HT1080 (cell line): ENCODE measurements around the gene OSBPL3. TPM values are rescaled to one million over a fixed set of nuclear protein-coding genes. Genes with fewer than 3 reads are reported as not detected.

Experiments used
- DNase-seq: peaks from one replicate; pipeline ENCODE4 v3.0.0-alpha.2; 2015; ENCODE audit warnings: low read depth
- total RNA-seq: library from RNA; depleted of rRNA; stranded (reverse); fragments of >200 nt; shearing (Covaris generic); gene quantifications from 2 replicates; pipeline ENCODE4 v1.2.3, GENCODE V29; 2014

OSBPL3 gene
- total RNA-seq, 1 experiment from 2014 or later = 30.7 TPM

DNA sequence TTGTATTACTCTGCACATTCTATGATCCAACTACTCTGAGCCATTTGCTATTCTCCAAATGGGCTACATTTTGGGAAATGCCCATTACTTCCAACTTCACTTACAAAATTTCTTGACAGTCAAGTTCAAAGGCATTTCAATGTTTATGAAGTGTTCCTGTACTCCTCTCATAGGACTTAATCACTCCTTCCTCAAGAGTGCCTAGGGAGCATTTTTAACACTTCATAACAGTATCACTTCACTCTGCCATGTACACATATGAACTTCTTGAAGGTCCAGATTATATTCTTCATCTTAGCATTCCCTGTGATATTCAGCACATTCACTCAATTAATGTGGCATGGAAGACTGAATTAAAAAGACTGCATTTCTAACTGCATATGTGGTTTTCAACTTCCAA lies 21.6 kb downstream of the OSBPL3 start:
- no peak for DNase-seq

DNA sequence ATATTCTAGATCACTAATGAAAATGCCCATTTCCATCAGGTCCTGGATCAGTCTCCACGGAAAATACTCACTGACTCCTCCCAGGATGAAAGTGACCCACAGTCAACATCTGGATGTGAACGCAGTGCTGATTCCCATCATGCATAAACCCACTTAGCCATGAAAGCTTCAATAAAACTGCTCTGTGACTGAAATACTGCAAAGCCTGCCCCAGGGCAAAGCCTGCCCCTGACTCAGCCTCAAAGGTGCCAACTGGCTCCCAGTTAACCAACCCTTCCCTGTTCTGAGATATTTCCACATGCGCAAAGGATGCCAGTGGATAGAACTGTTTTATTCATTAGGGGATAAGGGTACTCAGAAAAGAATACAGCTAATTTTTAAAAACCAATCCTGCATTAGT lies 24.0 kb downstream of the OSBPL3 start:
- no peak for DNase-seq

DNA sequence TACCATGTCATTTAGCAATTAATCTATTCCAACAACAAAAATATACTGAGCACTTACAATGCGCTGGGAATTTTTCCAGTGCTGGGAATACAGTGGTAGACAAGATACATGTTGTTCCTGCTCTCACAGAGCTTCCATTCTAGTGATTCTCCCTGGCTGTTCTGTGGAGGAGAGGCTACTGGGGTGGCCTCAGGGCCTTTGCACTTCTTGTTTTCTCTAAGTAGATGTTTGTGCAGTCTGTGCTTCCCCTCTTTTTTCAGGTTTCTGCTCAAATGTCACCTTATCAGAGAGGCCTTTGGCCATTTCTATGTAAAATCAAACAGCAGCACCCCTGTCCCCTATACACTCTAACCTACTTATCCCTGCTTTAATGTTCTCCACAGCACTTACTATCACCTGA lies 24.7 kb downstream of the OSBPL3 start:
- no peak for DNase-seq

DNA sequence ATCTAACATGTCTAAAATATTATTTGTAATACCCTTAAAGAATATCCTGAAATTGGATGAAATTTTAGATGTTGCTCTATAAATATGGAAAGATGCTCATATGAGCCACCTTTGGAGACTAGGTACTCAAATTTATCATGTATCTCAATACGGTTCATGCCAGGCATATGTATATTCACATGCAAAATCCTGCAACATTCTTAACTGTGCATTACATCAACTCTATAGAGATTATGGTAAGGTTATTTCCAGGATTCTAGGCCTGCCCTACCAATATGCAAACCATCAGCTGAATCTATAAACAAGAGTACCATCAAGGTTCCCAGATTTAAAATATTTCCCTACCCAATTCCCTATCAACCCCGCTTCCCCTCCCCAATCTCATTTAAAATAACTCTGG lies 27.5 kb downstream of the OSBPL3 start:
- no peak for DNase-seq

DNA sequence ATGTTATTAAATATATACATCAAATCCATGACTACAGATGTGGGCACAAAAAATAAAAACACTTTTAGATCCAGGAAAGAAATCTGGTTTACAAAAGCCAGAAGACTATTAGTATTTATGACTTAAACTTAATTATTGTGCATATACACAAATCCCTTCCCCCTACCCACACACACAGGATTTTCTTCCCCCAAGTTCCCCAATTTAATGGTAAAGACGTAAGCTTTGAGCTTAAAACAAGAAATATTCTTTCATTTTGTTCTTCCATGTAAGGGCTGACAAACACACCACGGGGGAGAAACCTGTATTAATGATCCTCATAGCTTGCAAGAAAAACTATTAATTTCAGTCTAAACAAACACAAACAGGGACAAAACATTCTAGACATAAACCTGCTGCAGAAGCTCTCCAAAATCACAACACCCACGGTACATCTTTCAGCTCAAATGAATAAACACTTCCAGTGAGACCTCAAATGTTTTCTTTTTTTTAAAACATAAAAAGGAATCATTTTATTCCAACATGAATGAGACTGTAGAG lies 28.5 kb downstream of the OSBPL3 start:
- DNase-seq = no peak

DNA sequence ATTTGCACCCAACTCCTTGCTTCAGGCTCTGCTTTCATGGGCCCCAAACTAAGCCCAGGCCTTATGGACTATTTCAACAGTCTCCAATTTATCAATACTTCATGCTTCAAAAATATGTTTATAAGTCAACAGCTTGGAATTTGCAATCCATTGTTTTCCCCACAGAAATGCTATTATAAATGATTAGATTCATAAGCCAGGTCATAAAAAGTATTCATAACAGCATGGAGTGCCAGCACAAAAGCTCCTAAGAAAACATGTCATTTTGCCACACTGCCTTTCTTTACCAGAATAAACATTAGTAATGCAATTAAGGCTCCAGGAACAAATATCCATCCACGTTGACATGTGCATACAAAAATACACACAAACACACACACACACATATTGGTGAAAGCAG lies 30.1 kb downstream of the OSBPL3 start:
- DNase-seq = no peak

DNA sequence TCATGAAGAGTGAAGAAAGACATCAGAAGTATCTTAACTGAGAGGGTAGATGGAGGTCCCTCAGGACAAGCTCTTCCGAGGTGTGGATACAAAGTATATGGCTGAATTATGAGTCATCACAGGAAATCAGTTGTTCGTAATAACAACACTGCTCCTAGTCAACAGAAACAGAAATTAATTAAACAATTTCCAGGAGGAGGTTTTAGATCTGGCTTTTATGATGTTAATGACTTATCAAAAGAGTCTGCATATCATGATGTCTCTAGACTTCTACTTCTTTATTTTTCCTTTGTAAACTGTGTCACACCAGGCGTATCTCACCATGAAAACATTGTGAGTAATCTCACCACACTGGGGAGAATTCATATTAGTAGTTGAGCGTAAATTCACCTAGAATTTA lies 31.2 kb downstream of the OSBPL3 start:
- peak; percentile 47 for DNase-seq

DNA sequence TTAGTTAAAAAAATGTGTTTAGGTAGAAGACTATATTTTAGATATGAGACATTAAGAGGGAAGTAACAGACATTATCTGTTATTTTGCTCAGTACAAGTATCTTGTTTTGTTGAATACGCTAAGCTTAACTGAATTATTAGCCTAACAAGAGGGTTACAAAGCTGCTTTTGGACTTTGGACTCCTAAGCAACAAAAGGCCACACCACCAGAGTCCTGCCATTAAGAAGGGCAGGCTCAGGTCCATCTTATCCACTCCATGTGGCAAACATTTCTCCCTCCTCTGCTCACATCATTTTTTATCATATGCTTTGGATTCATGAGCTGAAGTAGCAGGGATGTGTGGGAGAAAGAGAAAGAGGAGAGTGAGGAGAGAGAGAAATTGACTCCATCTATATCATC lies 33.5 kb downstream of the OSBPL3 start:
- no peak for DNase-seq

DNA sequence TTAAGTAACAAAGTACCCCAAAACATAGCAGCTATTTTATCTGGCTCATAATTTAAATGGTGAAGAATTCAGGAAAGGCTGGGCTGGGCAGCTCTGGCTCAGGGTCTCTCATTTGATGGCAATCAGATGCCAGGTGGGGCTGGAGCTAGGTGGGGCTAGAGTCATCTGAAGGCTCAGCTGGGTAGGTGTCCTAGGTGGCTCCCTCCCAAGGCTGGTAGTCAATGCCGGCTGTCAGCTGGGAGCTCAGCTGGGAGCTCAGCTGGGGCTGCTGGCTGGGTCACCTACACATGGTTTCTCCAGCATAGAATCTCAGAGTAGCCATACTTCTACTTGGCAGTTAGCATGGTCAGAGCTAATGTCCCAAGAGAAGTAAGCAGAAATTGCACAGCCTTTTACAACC lies 34.1 kb downstream of the OSBPL3 start:
- DNase-seq = no peak

DNA sequence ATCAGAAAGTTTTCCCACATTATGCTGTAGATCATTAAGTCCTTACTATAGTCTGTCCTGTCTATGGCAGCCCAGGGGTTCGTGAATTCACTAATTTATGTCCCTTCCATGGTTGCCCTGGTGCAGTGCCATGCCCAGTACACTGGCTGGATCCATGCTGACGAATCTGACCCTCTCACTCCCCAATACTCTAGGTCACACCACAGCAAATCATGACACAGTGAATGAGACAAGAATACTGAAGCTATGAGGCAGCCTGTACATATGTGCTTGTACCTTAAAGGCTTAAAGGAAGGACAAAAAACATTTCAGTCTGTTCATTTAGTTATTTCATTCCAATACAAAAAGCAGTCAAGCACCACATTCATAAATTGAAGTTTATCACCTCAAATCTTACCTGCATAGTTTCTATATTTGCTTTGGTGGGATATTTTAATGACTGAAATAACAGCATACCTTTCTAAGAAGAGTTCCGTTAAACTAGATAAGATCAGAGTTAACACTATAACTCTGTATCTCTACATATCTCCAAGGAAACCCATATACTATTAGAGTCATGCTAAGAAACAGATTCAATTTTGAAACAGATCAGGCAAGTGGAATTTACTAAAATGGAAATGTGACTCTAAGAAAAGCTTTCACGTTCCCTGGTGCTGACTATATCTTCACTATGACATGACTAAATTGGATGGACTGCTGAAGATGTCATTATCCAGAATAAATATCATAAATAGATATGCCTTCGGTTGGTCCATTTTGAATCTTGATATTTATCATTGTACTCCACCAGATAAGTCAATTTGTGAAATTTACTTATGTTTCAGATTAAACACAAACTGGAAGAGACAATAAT lies 36.7 kb downstream of the OSBPL3 start:
- DNase-seq = no peak

DNA sequence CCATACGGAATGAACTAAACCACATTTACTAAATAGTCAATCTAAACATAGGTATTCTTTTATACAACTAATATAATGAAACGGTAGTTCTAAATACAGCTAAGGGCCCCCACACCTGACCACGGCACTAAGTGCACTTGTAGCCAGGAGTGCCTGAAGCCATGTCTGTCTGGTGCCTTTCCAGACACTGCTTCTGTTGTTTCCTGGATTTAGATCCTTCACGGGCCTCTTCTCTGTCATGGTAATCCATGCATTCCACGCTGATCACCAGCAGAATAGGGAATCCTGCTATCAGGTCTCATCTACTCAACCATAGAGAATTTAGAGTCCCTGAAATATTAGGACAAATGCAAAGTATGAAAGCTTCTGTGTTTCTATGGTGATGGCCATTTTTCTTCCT lies 37.8 kb downstream of the OSBPL3 start:
- no peak for DNase-seq

DNA sequence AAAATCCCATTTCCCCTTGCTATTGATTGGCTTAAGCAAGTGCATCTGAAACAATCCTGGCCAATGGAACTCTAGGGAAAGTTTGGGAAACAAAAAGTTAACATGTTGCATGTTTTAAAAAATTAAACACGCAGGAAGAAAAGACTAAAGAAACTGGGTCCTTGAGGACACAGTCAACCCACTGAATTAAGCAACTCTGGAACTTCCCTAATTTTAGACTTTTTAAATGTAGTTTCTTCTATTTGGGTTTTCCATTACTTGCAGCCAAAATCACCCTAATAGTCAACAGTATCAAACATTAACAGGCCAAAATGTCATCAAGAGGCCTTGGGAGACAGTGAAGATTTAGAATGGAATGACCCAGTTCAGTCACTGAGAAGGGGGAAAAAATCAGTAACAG lies 40.6 kb downstream of the OSBPL3 start:
- DNase-seq = no peak

DNA sequence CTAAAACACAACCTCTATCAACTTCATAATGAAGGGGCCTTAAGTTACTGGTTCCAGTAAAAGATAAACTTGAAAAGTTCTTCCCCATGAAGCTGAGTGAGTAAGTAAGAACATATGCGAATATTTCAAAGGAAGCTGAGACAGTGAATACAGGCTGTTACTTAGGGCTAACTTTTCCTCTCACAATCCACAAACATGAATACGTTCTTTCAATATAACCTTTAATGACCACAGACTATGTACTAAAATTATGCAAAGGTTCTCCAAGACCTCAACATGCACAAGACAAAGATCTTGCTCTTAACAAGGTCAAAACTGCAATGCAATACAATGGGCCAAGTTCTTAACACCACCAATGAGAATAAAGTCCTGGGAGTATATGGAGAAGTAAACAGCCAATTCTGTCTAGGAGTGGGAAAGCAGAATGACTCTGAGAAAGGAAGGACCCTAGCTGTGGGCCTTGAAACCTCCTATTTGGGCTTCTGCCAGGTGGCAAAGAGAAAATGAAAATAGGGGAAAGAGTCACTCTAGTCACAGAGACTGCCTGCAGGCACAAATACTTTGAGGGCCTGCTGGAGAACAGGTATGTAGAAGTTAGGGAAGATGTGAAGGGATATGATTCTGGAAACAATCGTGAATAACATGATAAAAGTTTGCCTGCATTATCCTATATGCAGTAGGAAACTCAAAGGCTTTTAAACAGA lies 43.7 kb downstream of the OSBPL3 start:
- peak; percentile 21 for DNase-seq

DNA sequence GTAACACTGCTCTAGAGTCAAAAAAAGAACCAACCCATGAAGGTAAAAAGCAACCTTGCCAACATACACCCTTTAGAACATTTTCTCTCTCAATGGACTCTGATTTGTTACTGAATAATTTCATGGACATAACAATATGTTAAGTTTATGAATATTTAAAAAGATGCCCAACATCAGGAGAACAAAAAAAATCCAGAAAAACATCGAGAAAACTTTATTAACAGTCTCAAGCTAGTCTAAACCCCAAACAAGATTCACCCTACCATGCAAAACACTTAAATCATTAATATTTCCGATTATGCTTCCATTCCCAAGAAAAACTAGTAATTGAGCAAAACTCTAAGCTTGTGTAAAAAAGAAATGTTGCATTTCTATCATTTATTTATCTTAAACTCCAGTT lies 46.7 kb downstream of the OSBPL3 start:
- DNase-seq = no peak

DNA sequence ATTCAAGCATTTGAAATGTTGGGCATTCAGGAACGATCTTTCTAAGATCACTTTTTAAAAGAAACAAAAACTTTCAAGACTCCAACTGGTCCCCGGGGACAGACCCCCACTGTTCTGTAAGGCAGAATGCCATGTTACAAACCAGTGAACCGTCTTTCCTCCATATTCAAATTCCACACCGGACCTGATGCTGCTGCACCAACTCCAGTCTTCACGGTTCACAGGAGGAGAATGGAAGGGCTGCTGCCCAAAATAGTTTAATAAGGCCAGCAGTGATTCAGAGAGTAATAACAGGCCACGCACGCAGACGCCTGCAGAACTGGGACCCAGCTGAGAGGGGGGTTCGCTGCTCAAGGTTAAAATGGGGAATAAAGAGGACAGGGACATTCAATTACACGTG lies 47.2 kb downstream of the OSBPL3 start:
- DNase-seq = no peak

DNA sequence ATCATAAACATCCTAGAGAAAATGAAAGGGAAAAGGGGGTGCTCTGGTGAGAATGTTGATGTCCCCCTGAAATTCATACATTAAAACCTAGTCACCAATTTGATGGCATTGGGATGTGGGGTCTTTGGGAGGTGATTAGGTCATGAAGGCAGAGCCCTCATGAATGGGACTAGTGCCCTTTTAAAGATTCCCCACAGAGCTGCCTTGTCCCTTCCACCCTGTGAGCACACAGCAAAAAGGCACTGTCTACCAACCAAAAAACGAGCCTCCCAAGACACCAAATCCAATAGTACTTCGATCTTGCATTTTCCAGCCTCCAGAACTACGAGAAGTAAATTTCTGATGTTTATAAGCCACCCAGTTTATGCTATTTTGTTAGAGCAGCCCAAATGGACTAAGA lies 47.6 kb downstream of the OSBPL3 start:
- DNase-seq = no peak

DNA sequence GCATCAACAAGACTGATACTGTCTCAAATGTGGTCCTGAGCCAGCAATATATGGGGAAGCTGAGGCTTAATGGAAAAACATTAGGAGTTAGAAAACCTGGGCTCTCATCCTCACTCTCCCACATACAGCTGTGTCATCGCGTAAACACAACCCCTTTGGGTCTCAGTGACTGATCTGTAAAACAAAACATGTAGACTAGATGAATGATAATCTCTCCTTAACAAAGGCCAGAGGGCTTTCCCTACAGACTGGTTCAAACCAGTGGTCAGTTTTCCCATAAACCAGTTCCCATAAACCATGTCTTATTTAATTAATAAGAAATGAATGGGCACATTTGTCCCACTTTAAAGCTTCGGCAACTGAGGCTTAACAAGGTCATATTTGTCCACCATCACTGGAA lies 48.1 kb downstream of the OSBPL3 start:
- no peak for DNase-seq

DNA sequence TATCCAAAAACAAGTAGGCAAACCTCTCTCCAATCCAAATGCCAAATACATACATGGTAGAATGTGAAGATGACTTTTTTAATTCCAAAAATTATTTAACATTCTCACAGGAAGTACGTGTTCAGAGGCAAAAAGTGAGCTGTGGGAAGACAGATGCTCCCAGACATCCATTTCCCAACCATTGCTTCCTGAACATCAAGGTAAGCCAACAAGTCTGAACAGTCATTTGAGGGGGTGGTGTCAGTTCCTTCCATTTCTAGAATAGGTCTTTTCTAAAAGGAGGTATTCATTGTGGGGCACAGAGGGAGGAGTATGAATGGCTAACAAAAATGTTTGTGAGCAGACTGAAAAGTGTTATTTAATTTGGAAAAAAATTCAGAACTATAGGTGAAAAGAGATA lies 49.1 kb downstream of the OSBPL3 start:
- DNase-seq = no peak

DNA sequence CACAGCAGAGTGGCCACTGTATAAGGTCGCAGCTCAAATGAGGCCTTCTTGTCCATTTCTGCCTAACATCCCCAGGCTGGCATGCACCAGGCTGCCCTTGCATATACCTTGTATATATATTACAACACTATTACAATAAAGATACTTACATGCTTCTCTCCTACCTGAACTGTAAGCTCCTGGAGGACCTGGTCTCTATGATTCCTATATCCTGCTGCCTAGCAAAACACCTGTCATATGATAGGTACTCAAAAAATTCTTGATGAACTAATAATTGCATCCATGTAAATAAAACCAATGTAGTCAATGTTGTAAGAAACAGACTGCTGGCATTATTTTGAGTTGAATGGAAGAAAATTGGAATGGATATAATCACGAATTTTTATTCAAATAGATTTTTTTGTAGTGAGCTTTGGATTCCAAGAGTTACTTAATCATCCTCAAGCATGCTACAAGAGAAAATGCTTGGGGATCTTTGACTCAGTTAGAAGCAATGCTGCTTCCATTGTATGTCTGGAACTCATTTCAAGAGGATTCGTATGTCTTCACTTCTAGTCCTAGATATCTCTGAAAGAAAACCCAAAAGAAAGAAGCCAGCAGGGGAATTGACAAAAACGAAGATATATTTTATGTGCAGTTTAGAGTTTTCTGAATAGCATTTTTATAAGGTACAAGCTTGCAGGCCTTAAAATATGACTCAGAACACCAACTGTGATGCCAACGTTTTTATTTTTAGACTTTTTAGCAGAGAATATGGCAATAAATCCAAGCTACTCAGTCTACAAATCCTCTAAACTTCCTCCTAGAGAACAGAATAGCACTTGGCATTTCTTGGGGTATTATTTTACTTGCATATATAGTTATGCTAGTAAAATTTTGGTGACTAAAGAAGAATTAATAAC lies 53.1 kb downstream of the OSBPL3 start:
- DNase-seq = no peak

DNA sequence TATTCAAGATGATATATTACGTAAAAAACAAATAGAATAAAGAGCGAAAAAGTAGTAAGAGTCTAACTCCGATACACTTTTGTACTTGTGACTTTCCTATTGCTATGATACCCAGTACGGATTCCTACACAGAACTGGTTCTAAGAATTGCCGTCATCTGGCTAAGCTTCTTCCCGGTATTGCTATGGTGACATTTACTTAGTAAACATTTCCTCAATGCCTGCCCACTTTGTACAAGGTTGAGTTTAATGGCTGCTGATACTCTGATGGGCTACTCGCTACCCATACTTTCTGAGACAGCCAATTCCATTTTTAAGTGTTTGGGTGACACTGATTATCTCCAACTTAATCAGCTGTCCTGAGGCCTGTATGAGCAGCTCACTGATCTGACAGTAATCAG lies 55.6 kb downstream of the OSBPL3 start:
- DNase-seq = no peak

DNA sequence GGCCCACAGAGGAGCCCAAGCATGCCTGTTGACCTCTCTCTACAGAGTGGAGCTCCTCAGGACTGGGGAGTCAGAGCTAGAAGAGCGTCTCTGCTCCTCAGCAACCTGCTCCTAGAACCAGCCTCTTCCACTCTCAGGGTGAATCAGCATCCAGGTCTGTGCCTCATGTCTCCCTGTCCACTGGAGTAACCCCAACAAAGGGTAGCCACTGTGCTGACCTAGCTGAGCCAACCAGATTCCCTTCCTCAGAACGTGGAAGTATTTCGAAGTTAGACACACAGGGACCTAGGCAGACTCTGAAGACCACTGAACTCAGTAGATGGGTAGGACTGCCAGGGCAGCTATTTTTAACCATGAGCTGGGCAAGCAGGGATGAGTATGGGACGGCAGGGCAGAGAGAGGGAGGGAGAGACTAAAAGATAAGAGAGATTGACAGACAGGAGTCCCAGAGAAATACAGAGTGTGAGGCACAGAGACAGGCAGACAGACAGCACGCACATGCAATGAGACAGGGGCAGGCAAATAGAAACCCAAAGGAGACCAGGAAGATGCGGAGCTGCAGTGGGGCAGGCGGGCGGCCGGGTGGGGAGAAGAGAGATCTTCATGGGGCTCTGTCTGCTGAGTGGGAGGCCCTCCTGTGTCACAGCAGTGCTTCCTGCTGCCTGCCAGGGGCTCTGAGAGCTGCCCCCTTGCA lies 56.7 kb downstream of the OSBPL3 start:
- DNase-seq = no peak
